Upper lobe of left lung (tissue), 6 donors: Measurements from ENCODE around the gene ZNF750. TPM values are rescaled to one million over a fixed set of nuclear protein-coding genes. Genes with fewer than 3 reads are reported as not detected.
"Not testable (repeated sequence)": the region's sequence is repeated elsewhere in the genome, so short reads cannot be mapped to it uniquely, and the experiment has no call there.

Experiments used
- ATAC-seq, 2 donors: fragments of 200-7000 bp; cut with Tn5 transposase; one replicate each; pipeline ENCODE4 v1.9.1; 2022; ENCODE audit warnings: mild to moderate bottlenecking in 2 of 2, moderate library complexity in 2 of 2; ENCODE audit not compliant: low FRiP score in 2 of 2
- DNase-seq, 2 donors: peaks; one replicate each; pipeline ENCODE4 v3.0.0-alpha.2; 2019 to 2020
- H3K27ac ChIP-seq, 4 donors: fragments of 200-600 bp; sonication (generic); one replicate each; pipeline ENCODE4 v1.5.1; 2016 to 2019
- H3K27me3 ChIP-seq, 4 donors: fragments of 200-600 bp; sonication (generic); one replicate each; pipeline ENCODE4 v1.5.1; 2017 to 2019
- H3K36me3 ChIP-seq, 4 donors: fragments of 200-600 bp; sonication (generic); one replicate each; pipeline ENCODE4 v1.5.1; 2016 to 2019
- H3K4me1 ChIP-seq, 4 donors: fragments of 200-600 bp; sonication (generic); one replicate each; pipeline ENCODE4 v1.5.1; 2018 to 2019
- H3K4me3 ChIP-seq, 4 donors: fragments of 200-600 bp; sonication (generic); one replicate each; pipeline ENCODE4 v1.5.1; 2017 to 2019; ENCODE audit warnings: mild to moderate bottlenecking in 2 of 4, moderate library complexity in 1 of 4
- H3K9me3 ChIP-seq, 4 donors: fragments of 200-600 bp; sonication (generic); one replicate each; pipeline ENCODE4 v1.5.1; 2018 to 2019
- EP300 ChIP-seq, 4 donors: sonication (generic); formaldehyde crosslinking; IDR thresholded peaks; one replicate each; pipeline ENCODE4 v1.5.1; 2017; ENCODE audit warnings: antibody characterized with exemption in 4 of 4, control low read depth in 2 of 4
- POLR2A ChIP-seq, 4 donors: fragments of 450-650 bp; IDR thresholded peaks; one replicate each; pipeline ENCODE4 v1.5.1; 2016 to 2017; ENCODE audit warnings: antibody characterized with exemption in 4 of 4, mild to moderate bottlenecking in 2 of 4
- POLR2AphosphoS5 ChIP-seq, 2 donors: sonication (generic); formaldehyde crosslinking; IDR thresholded peaks; one replicate each; pipeline ENCODE4 v1.5.1; 2017; ENCODE audit warnings: antibody characterized with exemption in 2 of 2
- WGBS, 2 donors: methylation state at CpG; one replicate each; pipeline ENCODE4 v1.1.5; 2017 to 2018; 5-methylcytosine and 5-hydroxymethylcytosine counted together
- total RNA-seq, 6 donors: library from RNA; depleted of rRNA in 4 of 6; stranded (reverse); fragments of >200 nt in 4 of 6; gene quantifications; one replicate each; pipeline versions ENCODE4 v1.1.0 to v1.2.1, GENCODE V29; 2016 to 2021
- TF ChIP-seq, protein P1 (sequence below), 6 experiments: fragments of 450-650 bp in 4 of 6; fragments of 200-600 bp in 2 of 6; sonication (generic) in 2 of 6; IDR thresholded peaks; one replicate each; pipeline ENCODE4 v1.5.1; 2016 to 2019; ENCODE audit warnings: antibody characterized with exemption in 6 of 6
- donor health status: DM: no; HTN: no; CAD: no; lungs with moderate emphysema.
- donor health status: DM: no; HTN: yes; CAD: no; lungs with severe emphysema.

The ZNF750 gene
- total RNA-seq, 6 donors from 2014 or later = 2.9 to 14.4 (median 6.9) TPM

DNA sequence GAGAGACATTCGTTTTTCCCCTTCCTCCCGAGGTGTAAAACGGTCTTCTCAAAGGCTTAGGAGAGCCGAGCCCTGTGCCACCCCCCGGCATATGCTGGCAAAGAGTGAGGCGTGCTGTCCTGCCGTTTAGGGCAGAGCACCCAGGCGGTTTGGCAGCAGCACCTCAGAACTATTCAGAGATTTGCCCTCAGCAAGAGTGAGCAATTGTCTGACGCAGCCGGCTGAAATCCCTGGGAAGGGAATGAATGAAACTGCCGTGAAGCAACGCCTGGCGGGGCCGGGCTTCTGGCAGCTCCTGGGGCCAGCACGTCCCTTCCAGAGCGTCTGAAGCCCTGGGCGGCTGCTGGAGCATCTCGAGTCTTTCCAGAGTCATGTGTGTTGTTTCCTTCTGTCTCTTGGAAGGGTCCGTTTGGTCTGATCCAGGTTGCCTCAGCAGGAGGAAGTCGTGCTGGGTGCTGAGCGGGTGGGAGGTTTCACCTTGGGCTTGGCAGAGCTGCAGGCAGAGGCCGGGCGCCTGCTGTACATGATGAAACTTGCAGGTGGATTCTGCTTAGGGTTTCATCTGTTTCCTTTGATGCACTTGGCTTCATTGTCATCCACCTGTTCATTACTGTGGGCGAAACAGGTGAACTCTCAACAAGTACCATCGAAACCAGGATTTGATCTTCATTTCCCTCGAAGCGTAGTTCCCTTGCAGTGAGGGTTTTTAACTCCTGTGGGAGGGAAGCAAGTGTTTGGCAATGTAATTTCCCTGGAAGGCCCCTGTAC is 52.6 kb downstream of the ZNF750 start:
- no peaks in the 10 kb centered on the region for H3K27me3 ChIP-seq
- ATAC-seq (peak in 1 of 2 donors; percentile 87), DNase-seq (peak in 1 of 2 donors; percentile 80)
- no peak overlapping the region for H3K4me3 ChIP-seq
- WGBS, 2 donors = 85 to 91% methylated on average over 15 to 27 of the region's 27 CpGs
- peaks cover 0 to 25% (median 12%) of the 10 kb centered on the region in 4 donors for H3K36me3 ChIP-seq
- no peak overlapping the region for H3K27ac ChIP-seq
- TF ChIP-seq POLR2AphosphoS5 (IDR thresholded peaks at IDR 0.05) (no peak), EP300 (IDR thresholded peaks at IDR 0.05) (no peak), POLR2A (IDR thresholded peaks at IDR 0.05) (no peak)
- TF ChIP-seq, protein P1, sequence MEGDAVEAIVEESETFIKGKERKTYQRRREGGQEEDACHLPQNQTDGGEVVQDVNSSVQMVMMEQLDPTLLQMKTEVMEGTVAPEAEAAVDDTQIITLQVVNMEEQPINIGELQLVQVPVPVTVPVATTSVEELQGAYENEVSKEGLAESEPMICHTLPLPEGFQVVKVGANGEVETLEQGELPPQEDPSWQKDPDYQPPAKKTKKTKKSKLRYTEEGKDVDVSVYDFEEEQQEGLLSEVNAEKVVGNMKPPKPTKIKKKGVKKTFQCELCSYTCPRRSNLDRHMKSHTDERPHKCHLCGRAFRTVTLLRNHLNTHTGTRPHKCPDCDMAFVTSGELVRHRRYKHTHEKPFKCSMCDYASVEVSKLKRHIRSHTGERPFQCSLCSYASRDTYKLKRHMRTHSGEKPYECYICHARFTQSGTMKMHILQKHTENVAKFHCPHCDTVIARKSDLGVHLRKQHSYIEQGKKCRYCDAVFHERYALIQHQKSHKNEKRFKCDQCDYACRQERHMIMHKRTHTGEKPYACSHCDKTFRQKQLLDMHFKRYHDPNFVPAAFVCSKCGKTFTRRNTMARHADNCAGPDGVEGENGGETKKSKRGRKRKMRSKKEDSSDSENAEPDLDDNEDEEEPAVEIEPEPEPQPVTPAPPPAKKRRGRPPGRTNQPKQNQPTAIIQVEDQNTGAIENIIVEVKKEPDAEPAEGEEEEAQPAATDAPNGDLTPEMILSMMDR (IDR thresholded peaks at IDR 0.05) = no peak
- peaks cover under 1 to 5% (median 3%) of the 10 kb centered on the region in 4 donors for H3K4me1 ChIP-seq
- H3K9me3 ChIP-seq = no peaks in the 10 kb centered on the region

DNA sequence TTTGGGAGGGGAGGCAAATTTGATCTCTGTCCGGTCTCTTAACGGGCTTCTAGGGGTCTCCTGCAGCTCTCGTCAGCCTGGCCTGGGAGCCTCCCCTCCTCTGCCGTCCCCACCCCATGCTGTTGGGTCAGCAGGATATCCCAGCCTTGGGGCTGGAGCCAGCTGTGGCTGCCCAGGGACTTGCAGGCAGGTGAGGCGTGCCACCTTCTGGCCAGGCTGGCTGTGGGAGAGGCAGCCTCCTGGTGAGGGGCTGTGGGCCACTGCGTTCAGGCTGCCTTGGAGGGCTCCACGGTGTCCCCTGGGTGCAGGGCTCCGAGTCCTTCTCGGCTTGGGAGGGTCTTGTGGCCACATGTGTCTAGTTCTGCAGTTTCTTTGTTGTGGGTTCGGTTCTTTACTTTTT is 53.4 kb downstream of the ZNF750 start:
- DNase-seq = peak in 1 of 2 donors; percentile 69
- Histone ChIP-seq H3K27me3 (no peaks in the 10 kb centered on the region), H3K36me3 (peaks cover 0 to 23% (median 11%) of the 10 kb centered on the region in 4 donors), H3K27ac (no peak overlapping the region), H3K4me3 (no peak overlapping the region), H3K4me1 (peaks cover 3 to 10% (median 9%) of the 10 kb centered on the region in 4 donors), H3K9me3 (no peaks in the 10 kb centered on the region)
- no peak for TF ChIP-seq POLR2A (IDR thresholded peaks at IDR 0.05)
- TF ChIP-seq POLR2AphosphoS5 (IDR thresholded peaks at IDR 0.05) = no peak
- TF ChIP-seq EP300 (IDR thresholded peaks at IDR 0.05) = no peak
- TF ChIP-seq, protein P1 (IDR thresholded peaks at IDR 0.05) = no peak
- ATAC-seq = no peak
- 95 to 100% methylated on average over 6 to 10 of the region's 10 CpGs for WGBS, 2 donors

DNA sequence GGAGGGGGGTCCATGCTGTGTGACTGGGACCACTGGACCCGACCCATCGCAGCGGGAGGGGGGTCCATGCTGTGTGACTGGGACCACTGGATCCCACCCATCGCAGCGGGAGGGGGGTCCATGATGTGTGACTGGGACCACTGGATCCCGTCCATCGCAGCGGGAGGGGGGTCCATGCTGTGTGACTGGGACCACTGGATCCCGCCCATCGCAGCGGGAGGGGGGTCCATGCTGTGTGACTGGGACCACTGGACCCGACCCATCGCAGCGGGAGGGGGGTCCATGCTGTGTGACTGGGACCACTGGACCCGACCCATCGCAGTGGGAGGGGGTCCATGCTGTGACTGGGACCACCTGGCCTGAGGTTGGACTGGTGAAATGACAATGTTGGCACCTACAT is 54.2 kb downstream of the ZNF750 start:
- WGBS, 2 donors = 97% methylated on average over 6 of the region's 16 CpGs; no CpG with 5 or more reads in 1 of the 2 donors
- H3K36me3 ChIP-seq = peaks cover 0 to 21% (median 10%) of the 10 kb centered on the region in 4 donors
- H3K27ac ChIP-seq = not testable (repeated sequence)

DNA sequence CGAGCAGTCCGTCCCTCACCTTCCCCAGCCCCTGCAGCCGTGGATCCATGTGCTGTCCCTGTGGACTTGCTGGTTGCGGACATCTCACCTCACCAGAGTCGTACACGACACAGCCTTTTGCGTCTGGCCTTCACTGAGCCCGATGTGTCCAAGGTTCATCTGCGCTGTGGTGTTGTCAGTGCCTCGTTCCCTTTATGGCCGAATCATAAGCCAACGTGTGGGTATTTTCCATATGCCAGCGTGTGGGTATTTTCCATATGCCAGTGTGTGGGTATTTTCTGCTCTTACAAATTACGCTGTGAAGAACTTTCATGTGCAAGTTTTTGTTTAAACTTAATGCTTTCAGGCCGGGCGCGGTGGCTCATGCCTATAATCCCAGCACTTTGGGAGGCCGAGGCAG is 56.3 kb downstream of the ZNF750 start:
- ATAC-seq = no peak
- TF ChIP-seq, protein P1 (IDR thresholded peaks at IDR 0.05) = no peak
- TF ChIP-seq POLR2AphosphoS5 (IDR thresholded peaks at IDR 0.05) = no peak
- TF ChIP-seq POLR2A (IDR thresholded peaks at IDR 0.05) = no peak
- no peak for TF ChIP-seq EP300 (IDR thresholded peaks at IDR 0.05)
- peaks cover 0 to 21% (median 10%) of the 10 kb centered on the region in 4 donors for H3K36me3 ChIP-seq
- H3K9me3 ChIP-seq = no peaks in the 10 kb centered on the region
- H3K4me3 ChIP-seq = no peak overlapping the region
- peaks cover 3 to 10% (median 9%) of the 10 kb centered on the region in 4 donors for H3K4me1 ChIP-seq
- whole genome bisulfite sequencing, 2 donors = 94 to 97% methylated on average over 18 of the region's 18 CpGs
- no peak for DNase-seq
- H3K27ac ChIP-seq = no peak overlapping the region
- H3K27me3 ChIP-seq = no peaks in the 10 kb centered on the region

More for the DNA sequence above, 54.2 kb downstream of the ZNF750 start:
- H3K4me1 ChIP-seq, H3K27me3 ChIP-seq, ATAC-seq, DNase-seq, H3K4me3 ChIP-seq, H3K9me3 ChIP-seq: not testable (repeated sequence)

DNA sequence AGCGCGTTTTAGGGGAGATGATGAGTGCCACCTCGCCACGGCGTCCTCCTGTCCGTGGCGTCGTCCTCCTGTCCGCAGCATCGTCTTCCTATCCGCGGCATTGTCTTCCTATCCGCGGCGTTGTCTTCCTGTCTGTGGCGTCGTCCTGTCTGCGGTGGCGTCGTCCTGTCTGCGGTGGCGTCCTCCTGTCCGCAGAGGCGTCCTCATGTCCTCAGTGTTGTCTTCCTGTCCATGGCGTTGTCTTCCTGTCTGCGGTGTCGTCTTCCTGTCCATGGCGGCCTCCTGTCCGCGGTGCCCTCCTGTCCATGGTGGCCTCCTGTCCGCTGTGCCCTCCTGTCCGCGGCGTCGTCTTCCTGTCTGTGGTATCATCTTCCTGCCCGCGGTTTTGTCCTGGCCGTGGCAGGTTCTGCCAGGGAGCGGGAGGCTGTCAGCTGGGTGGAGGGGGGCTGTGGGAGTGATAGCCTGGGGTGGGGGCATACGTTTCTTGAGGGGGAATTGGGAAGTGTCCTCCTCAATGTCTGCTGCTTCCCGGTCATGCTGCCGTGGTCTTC is 57.1 kb downstream of the ZNF750 start:
- Histone ChIP-seq H3K4me1 (peaks cover 3 to 10% (median 9%) of the 10 kb centered on the region in 4 donors), H3K36me3 (peaks cover 0 to 21% (median 10%) of the 10 kb centered on the region in 4 donors), H3K4me3 (no peak overlapping the region), H3K27me3 (no peaks in the 10 kb centered on the region), H3K27ac (peak overlapping the region in 2 of 4 donors; percentile 52 to 69), H3K9me3 (no peaks in the 10 kb centered on the region)
- TF ChIP-seq POLR2AphosphoS5 (IDR thresholded peaks at IDR 0.05) (no peak), EP300 (IDR thresholded peaks at IDR 0.05) (no peak), POLR2A (IDR thresholded peaks at IDR 0.05) (no peak)
- TF ChIP-seq, protein P1 (IDR thresholded peaks at IDR 0.05) = no peak
- WGBS, 2 donors = 75 to 82% methylated on average over 42 of the region's 42 CpGs
- peak in 1 of 2 donors; percentile 23 for DNase-seq
- ATAC-seq = no peak
